Thoracic aorta endothelial cell (primary cell): ENCODE measurements around the gene GUCA1C. TPM values are rescaled to one million over a fixed set of nuclear protein-coding genes. Genes with fewer than 3 reads are reported as not detected.

Experiments
- total RNA-seq: library from RNA; depleted of rRNA; stranded (reverse); fragments of >200 nt; gene quantifications from 2 replicates; pipeline ENCODE4 v1.2.3, GENCODE V29; 2012

GUCA1C gene, protein sequence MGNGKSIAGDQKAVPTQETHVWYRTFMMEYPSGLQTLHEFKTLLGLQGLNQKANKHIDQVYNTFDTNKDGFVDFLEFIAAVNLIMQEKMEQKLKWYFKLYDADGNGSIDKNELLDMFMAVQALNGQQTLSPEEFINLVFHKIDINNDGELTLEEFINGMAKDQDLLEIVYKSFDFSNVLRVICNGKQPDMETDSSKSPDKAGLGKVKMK
- not detected in 2 replicates for total RNA-seq

GRCh38 chr3:108953700-108954099 lies at the start of gene GUCA1C:
GUCA1C (minus strand) TSS chr3:108953879; CDS start chr3:108953762, 117 bp downstream.

Other genes starting within 250 kb of the GUCA1C start
- gene RETNLB, start 196.5 kb downstream of the GUCA1C start, total RNA-seq, result not detected in 2 replicates
- gene TRAT1, start 131.1 kb downstream of the GUCA1C start, total RNA-seq, result not detected in 2 replicates
- not detected in 2 replicates for gene MORC1, start 164.3 kb upstream of the GUCA1C start, total RNA-seq
- gene C3orf85, start 182.8 kb upstream of the GUCA1C start, total RNA-seq, result not detected in 2 replicates